Right lung (tissue), 5 donors: ENCODE results near the gene IFT52. TPM values are rescaled to one million over a fixed set of nuclear protein-coding genes. Genes with fewer than 3 reads are reported as not detected.
"Not testable (repeated sequence)": the region's sequence is repeated elsewhere in the genome, so short reads cannot be mapped to it uniquely, and the experiment has no call there.

Source experiments
- DNase-seq, 2 donors: peaks; one replicate each; pipeline ENCODE4 v3.0.0-alpha.2; 2013
- polyA plus RNA-seq, 5 donors: library from polyadenylated mRNA; unstranded; fragments of 120-200 nt; gene quantifications; one replicate each; pipeline versions ENCODE4 v1.2.1 to v1.2.3, GENCODE V29; 2013; ENCODE audit warnings: inconsistent platforms in 1 of 5, low replicate concordance in 1 of 5; ENCODE audit not compliant: insufficient read length in 5 of 5, insufficient read depth in 1 of 5

IFT52 gene
- polyA plus RNA-seq, 5 donors = 71.3 to 86.1 (median 73.7) TPM

DNA sequence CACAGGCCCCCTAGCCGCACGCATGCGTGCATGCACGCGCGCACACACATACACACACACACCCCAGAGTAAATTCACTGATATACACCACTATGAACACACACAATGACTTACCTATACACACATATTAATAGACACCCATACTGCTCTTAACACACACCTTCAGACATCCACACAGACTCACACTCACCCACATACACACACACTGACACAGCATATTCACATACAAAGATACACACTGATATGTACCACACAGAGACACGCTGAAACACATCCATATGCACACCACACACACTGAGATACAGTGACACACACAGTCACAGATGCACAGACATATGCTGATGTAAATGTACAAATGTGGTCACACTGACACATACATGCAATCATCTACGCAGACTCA, 26.3 kb upstream of the IFT52 start:
- DNase-seq = no peak

DNA sequence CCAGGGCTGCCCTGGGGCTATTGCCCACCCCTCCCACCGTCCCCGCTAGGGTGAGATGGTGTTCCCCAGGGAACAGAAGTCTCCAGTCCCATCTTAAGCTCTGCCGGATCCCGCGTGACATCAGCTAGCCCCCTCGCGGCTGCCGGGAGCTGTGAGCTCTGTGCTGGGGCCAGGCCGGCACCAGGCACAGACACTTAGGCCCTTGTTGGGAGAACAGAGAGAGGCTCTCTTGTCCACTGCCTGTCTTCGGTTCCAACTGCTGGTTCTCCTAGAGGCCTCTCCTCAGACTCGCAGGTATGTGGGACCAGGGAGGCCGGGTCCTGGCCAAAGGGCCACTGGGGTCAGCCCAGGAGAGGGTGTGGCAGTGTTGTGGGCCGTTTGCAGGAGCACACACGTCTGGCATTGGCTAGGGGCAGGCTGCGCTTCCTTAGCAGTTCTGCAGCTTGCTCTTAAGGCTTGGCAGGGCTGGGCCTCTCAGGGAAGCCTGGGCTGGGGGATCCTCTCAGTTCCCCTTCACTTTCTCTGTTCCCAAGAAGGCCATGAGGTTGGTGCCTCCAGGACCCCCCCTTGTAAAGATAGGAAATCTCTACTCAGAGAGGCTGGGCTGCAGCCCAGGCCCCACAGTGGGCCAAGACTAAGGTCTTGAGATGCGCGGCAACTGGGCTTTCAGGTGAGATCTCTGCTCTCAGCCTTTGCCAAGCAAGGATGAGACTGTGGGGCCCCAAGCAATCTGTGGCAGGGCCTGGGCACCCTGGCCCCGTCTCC, 25.6 kb upstream of the IFT52 start:
- DNase-seq = no peak

DNA sequence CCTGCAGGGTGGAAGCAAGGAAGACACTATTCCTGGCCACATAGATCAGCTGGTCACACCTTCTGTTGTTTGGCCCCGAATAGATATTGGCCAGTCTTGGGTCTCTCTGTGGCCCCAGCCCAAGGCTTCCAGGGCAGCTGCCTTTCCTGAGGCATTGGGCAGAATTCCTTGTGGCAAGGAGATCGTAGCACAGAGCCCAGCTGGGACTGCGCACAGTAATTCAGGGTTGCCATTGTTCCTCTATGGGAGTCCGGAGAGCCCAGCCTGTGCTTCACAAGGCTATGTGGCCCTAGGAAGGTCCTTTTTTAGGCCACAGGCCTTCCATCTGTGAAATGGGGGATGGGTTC, 25.0 kb upstream of the IFT52 start:
- DNase-seq = no peak

DNA sequence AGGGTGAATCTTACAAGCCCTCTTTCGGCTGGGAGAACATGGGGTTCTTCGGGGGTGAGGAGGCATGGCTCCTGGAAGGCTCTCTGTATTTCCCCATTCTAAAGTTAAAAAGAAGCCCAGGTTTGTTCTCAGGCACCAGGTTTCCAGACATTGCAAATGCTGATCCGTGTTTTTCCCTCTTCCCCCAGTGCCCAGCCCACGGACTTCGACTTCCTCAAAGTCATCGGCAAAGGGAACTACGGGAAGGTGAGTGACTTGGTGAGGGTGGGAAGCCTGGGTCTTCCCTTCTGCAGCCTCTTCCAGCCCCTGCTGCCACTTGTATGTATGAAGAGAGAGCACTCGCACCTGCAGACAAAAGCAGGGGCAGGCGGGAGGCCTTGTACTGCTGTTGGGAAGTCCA, 23.3 kb upstream of the IFT52 start:
- no peak for DNase-seq

DNA sequence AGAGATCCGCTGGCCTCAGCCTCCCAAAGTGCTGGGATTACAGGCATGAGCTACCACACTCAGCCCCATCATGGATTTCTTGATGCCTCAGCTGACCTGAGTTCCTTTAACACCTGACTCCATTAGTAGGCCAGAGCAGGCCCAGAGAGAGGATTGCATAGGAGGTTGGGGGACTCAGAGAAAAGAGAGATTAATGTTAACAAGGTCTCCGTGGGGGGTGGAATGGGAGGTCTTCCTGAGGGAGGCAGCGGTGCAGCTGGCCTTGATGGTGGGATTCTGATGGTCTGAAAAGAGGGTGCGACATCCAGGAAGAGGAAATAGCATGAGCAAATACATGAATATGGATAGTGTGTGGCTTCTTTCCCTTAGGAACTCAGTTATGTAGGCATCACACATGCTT, 22.0 kb upstream of the IFT52 start:
- no peak for DNase-seq

DNA sequence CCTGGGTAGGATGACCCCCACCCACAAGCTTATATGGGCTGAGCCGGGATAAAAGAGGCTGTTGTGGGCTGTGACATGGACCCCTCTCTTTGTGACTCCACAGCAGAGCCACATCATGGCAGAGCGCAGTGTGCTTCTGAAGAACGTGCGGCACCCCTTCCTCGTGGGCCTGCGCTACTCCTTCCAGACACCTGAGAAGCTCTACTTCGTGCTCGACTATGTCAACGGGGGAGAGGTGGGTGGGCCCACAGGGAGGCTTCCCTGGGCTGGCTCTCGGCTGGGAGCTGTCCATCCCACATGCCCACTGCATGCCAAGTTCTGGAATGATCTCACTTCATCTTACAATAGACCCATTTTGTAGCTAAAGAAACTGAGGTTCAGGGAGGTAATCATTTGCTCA, 21.5 kb upstream of the IFT52 start:
- DNase-seq = no peak

DNA sequence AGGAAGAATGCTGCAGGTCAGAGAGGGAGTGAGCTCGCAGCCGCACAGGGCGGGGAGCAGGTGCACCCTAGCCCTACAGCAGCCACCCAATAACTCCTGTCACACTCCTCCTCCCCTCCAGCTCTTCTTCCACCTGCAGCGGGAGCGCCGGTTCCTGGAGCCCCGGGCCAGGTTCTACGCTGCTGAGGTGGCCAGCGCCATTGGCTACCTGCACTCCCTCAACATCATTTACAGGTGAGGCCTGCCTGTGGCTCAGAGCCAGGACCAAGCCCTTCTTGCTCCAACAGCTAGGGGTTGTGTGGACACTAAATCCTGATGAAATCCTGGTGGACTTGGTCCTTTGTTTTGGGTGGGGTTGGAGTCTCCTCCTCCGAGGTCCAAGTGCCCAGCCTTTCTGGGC, 20.2 kb upstream of the IFT52 start:
- no peak for DNase-seq

DNA sequence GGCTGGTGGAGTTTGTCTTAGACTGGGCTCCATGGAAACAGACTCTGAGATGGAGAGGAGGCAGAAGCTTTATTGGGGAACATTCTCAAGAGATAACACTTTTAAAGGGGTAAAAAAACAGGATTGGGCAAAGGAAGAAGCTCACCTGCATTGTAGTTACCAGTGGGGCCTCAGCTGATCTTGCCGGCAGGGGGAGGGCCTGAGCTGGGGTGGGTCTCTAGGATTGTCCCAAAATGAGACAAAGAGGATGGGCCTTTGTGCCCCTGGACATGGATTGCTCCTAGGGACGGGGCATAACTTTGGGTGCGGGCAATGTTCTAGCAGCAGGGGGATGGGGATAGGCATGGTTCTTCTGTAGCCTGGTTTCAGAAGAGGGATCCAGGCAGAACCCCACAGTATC, 19.4 kb upstream of the IFT52 start:
- DNase-seq = no peak

DNA sequence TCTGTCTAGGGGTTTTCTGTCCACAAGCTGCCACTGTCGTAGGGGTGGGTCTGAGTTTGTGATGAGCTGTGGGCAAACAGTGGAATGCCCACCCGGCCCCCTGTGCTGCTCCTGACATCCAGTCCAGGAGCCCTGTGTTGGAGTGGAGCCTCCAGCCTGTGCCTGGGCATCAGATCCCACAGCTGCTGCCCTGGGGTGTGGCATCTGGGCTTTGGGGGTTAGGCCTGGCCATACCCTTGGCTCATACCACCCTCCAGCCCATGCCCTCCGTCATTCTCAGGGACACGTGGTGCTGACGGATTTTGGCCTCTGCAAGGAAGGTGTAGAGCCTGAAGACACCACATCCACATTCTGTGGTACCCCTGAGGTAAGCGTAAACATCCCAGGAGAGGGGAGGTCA, 19.0 kb upstream of the IFT52 start:
- no peak for DNase-seq

DNA sequence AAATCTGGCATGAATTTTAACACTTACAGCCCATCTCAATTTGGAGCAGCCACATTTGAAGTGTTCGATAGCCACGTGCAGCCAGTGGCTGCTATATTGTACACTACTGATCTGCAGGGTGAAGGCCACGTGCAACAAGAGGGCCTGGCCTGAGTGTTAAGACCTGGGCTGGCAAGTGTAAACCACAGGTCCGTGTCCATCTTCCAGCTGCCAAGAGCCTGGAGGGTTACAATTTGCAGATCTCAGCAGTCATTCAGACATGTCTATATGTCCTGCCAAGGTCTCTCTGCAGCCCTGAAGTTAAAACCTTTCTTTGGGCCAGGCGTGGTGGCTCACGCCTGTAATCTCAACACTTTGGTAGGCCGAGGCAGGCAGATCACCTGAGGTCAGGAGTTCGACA, 17.8 kb upstream of the IFT52 start:
- no peak for DNase-seq

DNA sequence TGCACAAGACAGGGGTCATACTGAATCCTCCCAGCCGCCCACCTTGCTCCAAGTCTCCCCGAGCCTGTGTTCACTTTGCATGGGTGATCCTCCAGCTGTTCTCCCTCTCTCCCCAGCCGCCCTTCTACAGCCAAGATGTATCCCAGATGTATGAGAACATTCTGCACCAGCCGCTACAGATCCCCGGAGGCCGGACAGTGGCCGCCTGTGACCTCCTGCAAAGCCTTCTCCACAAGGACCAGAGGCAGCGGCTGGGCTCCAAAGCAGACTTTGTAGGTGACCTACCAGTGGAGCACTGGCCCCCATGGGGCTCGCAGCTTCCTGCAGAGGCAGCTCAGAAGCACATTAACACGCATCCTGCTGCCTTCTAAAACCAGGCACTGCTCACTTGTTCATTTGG, 14.6 kb upstream of the IFT52 start:
- DNase-seq = no peak

DNA sequence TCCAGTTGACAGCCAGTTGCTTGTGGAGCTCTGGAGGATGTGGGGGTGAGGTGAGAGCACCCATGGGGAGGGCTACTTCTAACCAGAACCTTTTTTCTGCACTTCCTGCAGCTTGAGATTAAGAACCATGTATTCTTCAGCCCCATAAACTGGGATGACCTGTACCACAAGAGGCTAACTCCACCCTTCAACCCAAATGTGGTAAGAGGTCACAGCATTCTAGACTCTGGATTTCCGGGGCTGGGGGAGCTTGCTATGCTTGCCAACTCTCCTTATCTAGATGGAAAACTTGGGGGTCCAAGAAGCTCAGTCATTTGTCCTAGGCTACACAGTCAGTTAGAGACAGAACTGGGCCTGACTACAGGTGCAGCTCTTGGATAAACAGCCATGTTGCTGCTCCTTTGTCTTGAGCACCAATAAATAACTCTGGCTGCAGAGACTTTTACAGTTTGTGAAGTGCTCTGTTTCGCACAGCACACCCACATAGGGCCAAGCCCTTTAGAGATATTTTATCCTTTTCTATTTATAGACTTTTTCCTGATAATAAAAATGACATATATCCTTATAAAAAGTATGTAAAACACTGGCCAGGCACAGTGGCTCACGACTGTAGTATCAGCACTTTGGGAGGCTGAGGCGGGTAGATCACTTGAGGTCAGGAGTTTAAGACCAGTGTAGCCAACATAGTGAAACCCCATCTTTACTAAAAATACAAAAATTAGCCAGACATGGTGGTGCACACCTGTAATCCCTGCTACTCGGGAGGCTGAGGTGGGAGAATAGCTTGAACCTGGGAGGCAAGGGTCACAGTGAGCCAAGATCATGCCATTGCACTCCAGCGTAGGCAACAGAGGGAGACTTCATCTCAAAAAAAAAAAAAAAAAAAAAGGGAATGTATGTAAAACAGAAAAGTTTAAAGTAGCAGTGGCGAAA, 10.6 kb upstream of the IFT52 start:
- no peak for DNase-seq

DNA sequence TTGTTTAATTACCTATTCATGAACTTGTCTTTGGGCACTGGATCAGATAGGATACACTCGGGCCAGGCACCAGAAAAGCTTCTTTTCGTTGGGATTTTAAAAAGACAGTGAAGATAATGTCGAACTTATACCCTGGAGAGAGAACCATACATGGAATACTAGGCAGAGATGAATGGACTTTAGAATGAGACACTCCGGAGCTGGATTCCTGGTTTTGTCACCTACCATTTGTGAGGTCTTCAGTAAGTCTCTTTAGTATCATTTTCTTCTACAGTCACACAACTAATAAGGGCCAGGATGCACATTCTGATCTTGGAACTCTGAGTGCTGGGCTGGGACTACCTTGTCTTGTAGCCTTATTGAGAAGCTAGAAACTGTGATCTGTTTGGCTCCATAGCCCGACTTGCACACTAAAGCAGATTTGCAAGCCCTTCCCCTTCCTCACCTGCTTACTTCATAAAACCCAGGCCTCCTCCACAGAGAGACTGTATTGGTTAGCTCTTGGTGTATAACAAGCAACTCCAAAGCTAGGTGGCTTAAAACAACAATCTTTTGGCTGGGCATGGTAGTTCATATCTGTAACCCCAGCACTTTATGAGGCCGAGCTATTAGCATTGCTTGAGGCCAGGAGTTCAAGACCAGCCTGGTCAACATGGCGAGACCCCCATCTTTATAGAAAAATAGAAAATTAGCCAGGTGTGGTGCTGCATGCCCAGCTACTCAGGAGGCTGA, 7.4 kb upstream of the IFT52 start:
- no peak for DNase-seq

DNA sequence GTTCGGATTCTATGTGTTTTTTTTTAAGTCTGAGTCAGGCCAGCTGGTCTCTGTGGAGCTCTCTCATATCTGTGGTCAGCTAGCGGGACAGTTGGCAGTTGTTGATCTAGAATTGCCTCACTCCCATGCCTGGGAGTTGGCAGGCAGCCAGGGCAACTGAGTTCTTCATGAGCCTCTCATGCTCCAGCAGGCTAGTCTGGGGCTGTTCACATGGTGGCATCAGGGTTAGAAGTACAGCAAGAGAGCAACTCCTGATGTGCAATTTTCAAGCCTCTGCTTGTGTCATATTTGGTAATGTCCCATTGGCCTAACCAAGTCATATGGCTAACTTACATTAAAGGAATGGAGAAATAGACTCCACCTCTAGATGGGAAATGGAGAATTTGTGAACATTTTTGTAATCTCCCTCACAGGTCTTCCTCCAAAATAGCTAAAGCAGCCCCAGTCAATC, 6.7 kb upstream of the IFT52 start:
- DNase-seq = peak; percentile 67 to 79

DNA sequence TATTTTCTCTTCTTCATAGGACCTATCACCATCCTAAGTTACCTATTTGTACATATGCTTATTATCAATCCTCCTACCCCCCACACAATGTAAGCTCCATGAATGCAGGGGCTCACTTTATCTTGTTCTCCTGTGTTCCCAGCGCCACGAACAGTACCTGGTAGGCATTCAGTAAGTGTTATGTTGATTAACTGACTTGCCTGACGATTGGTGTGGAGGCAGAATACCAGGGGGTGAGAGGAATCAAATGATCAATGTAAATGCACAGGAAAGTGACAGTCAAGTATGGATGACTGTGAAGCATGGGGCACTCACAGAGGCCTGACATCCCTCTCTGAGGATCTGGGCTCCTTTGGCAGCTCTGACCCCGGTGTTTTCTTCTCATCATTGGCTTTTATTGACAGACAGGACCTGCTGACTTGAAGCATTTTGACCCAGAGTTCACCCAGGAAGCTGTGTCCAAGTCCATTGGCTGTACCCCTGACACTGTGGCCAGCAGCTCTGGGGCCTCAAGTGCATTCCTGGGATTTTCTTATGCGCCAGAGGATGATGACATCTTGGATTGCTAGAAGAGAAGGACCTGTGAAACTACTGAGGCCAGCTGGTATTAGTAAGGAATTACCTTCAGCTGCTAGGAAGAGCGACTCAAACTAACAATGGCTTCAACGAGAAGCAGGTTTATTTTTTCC, 6.1 kb upstream of the IFT52 start:
- DNase-seq = peak; percentile 54 to 62

DNA sequence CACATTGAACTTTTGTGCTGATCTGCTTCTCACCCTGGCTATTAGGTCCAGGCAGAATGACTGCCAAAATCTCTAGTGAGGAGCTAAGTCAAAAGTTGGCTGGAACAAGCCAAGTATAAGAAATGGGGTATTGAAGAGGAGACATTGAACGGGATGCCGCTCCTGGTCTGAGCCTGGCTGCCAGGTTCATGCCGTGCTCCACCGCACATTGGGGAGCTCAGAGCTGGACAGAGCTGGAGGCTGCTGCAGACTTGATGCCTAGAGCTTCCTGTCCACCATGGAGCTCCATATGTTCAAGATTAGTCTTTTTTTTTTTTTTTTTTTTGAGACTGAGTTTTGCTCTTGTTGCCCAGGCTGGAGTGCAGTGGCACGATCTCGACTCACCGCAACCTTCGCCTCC, 4.1 kb upstream of the IFT52 start:
- no peak for DNase-seq

DNA sequence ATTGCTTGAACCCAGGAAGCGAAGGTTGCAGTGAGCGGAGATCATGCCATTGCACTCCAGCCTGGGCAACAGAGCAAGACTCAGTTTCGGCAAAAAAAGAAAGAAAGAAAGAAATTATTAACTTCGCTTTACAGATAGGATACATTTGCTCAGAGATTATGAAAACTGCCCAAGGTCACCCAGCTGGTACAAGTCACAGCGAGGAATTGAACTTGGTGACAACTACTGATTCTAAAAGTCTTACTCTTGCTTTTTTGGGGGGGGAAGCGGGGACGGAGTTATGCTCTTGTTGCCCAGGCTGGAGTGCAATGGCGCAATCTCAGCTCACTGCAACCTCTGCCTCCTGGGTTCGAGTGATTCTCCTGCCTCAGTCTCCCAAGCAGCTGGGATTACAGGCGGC, 2.2 kb upstream of the IFT52 start:
- DNase-seq = not testable (repeated sequence)

DNA sequence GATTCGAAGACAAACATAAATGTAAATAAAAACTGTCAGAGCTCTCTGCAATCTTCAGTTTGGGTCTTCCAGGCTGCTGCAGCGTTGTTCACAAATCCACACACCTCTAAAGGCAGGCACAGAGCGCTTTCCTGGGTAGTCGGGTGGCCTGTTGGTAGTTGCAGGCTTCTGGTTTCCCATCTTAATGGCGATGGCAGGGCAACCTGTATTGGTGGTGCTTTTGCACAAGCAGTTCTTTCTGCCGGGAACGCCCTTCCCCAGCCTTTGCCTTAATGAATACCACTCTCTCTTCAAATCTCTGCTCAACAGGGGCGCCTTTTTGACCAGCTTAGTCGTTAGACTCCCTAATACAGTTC, 723 bp upstream of the IFT52 start:
- DNase-seq = no peak

DNA sequence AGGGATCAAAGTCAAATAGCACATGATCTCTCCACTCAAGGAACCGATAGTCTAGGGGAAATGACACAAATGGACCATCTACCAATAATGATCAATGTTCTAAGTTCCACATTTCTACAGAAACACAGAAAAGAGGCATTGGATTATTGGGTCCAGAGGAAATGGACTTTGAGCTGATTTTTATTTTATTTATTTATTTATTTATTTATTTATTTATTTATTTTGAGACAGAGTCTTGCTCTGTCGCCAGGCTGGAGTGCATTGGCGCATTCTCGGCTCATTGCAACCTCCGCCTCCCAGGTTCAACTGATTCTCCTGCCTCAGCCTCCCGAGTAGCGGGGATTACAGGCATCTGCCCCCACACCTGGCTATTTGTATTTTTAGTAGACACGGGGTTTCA, 11.2 kb downstream of the IFT52 start:
- DNase-seq = not testable (repeated sequence)

DNA sequence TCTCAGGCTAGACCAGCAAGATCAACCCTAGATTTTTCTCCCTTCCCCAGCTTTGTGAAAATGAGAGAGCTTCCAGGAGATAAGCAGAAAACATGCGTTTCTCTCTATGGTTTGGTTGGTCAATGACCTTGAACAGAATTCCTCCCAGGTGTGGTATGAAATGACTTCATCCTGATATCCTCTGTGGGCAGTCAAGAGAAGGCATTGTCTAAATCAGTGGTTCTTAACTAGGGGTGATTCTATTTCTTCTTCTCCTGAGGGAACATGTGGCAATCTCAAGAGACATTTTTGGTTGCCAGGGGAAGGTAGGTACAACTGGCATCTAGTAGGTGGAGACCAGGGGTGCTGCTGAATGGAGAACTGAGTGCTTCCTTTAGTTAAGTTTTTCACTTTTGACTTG, 12.4 kb downstream of the IFT52 start:
- DNase-seq = no peak

DNA sequence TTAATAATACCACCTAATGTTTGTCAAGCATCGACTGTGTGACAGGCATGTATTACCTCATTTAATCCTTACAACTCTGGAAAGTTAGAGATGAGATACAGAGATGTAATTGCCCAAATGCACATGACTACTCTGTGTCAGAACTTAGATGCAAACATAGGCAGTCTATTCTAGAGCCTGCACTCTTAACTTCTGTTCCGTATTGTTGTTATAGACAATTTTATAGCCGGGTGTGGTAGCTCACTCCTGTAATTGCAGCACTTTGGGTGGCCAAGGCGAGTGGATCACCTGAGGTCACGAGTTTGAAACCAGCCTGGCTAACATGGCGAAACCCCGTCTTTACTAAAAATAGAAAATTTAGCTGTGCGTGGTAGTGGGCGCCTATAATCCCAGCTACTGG, 15.0 kb downstream of the IFT52 start:
- no peak for DNase-seq

DNA sequence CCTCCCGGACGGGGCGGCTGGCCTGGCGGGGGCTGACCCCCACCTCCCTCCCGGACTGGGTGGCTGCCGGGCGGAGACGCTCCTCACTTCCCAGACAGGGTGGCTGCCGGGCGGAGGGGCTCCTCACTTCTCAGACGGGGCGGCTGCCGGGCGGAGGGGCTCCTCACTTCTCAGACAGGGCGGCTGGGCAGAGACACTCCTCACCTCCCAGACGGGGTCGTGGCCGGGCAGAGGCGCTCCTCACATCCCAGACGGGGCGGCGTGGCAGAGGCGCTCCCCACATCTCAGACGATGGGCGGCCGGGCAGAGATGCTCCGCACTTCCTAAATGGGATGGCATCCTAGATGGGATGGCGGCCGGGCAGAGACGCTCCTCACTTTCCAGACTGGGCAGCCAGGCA, 16.5 kb downstream of the IFT52 start:
- not testable (repeated sequence) for DNase-seq
